Measurements from ENCODE around the gene CD47.

Gene CD47

GRCh38 chr3:108127301-108127988 is 36.6 kb upstream of the CD47 start:
- WGBS, 2 experiments: 93 to 94% methylated on average over 8 to 9 of the region's 9 CpGs
- no peak overlapping the region for H3K4me3 ChIP-seq (ENCODE audit: insufficient read depth, low read depth, low read length)
- H3K9me3 ChIP-seq (ENCODE audit: control insufficient read depth, low read length): no peaks in the 10 kb centered on the region
- H3K4me1 ChIP-seq (ENCODE audit: control insufficient read depth, insufficient read depth, low read length): peaks cover 11% of the 10 kb centered on the region
- H3K27ac ChIP-seq (ENCODE audit: insufficient read depth, low read depth, low read length, poor library complexity, severe bottlenecking): no peak overlapping the region
- H3K36me3 ChIP-seq (ENCODE audit: control insufficient read depth, insufficient read depth, low read length): no peaks in the 10 kb centered on the region
- H3K27me3 ChIP-seq (ENCODE audit: control insufficient read depth, insufficient read depth, low read length, poor library complexity, severe bottlenecking): no peaks in the 10 kb centered on the region

- WGBS, 2 experiments: 79 to 90% methylated on average over 1 of the region's 1 CpG
- H3K27me3 ChIP-seq (ENCODE audit: control insufficient read depth, insufficient read depth, low read length, poor library complexity, severe bottlenecking): no peaks in the 10 kb centered on the region
- H3K9me3 ChIP-seq (ENCODE audit: control insufficient read depth, low read length): no peaks in the 10 kb centered on the region
- no peaks in the 10 kb centered on the region for H3K36me3 ChIP-seq (ENCODE audit: control insufficient read depth, insufficient read depth, low read length)
- H3K4me1 ChIP-seq (ENCODE audit: control insufficient read depth, insufficient read depth, low read length): peaks cover 11% of the 10 kb centered on the region
- no peak overlapping the region for H3K4me3 ChIP-seq (ENCODE audit: insufficient read depth, low read depth, low read length)
- no peak overlapping the region for H3K27ac ChIP-seq (ENCODE audit: insufficient read depth, low read depth, low read length, poor library complexity, severe bottlenecking)
These were observed 35.5 kb upstream of the CD47 start for GRCh38 chr3:108126348-108126747.

- 79 to 82% methylated on average over 6 of the region's 6 CpGs for WGBS, 2 experiments
- Histone ChIP-seq H3K27ac (ENCODE audit: insufficient read depth, low read depth, low read length, poor library complexity, severe bottlenecking) (no peak overlapping the region), H3K4me3 (ENCODE audit: insufficient read depth, low read depth, low read length) (no peak overlapping the region), H3K4me1 (ENCODE audit: control insufficient read depth, insufficient read depth, low read length) (peaks cover 11% of the 10 kb centered on the region), H3K36me3 (ENCODE audit: control insufficient read depth, insufficient read depth, low read length) (no peaks in the 10 kb centered on the region), H3K9me3 (ENCODE audit: control insufficient read depth, low read length) (no peaks in the 10 kb centered on the region), H3K27me3 (ENCODE audit: control insufficient read depth, insufficient read depth, low read length, poor library complexity, severe bottlenecking) (no peaks in the 10 kb centered on the region)
These were observed 34.8 kb upstream of the CD47 start for GRCh38 chr3:108125550-108126071.

- Histone ChIP-seq H3K36me3 (ENCODE audit: control insufficient read depth, insufficient read depth, low read length) (no peaks in the 10 kb centered on the region), H3K4me1 (ENCODE audit: control insufficient read depth, insufficient read depth, low read length) (peaks cover 11% of the 10 kb centered on the region), H3K27ac (ENCODE audit: insufficient read depth, low read depth, low read length, poor library complexity, severe bottlenecking) (no peak overlapping the region), H3K27me3 (ENCODE audit: control insufficient read depth, insufficient read depth, low read length, poor library complexity, severe bottlenecking) (no peaks in the 10 kb centered on the region), H3K9me3 (ENCODE audit: control insufficient read depth, low read length) (no peaks in the 10 kb centered on the region), H3K4me3 (ENCODE audit: insufficient read depth, low read depth, low read length) (no peak overlapping the region)
- 95 to 98% methylated on average over 2 to 4 of the region's 4 CpGs for WGBS, 2 experiments
These were observed 34.3 kb upstream of the CD47 start for GRCh38 chr3:108125153-108125543.

GRCh38 chr3:108124337-108125152 is 33.7 kb upstream of the CD47 start:
- Histone ChIP-seq H3K4me3 (ENCODE audit: insufficient read depth, low read depth, low read length) (no peak overlapping the region), H3K27ac (ENCODE audit: insufficient read depth, low read depth, low read length, poor library complexity, severe bottlenecking) (no peak overlapping the region)
- 84 to 91% methylated on average over 10 of the region's 10 CpGs for WGBS, 2 experiments

GRCh38 chr3:108123326-108123725 is 32.5 kb upstream of the CD47 start:
- Histone ChIP-seq H3K27me3 (ENCODE audit: control insufficient read depth, insufficient read depth, low read length, poor library complexity, severe bottlenecking) (no peaks in the 10 kb centered on the region), H3K4me3 (ENCODE audit: insufficient read depth, low read depth, low read length) (no peak overlapping the region), H3K4me1 (ENCODE audit: control insufficient read depth, insufficient read depth, low read length) (peaks cover 11% of the 10 kb centered on the region), H3K27ac (ENCODE audit: insufficient read depth, low read depth, low read length, poor library complexity, severe bottlenecking) (no peak overlapping the region), H3K9me3 (ENCODE audit: control insufficient read depth, low read length) (no peaks in the 10 kb centered on the region), H3K36me3 (ENCODE audit: control insufficient read depth, insufficient read depth, low read length) (no peaks in the 10 kb centered on the region)
- 51 to 66% methylated on average over 3 of the region's 3 CpGs for WGBS, 2 experiments

More at GRCh38 chr3:108124337-108125152, 33.7 kb upstream of the CD47 start:
- no peaks in the 10 kb centered on the region for H3K27me3 ChIP-seq (ENCODE audit: control insufficient read depth, insufficient read depth, low read length, poor library complexity, severe bottlenecking)
- peaks cover 11% of the 10 kb centered on the region for H3K4me1 ChIP-seq (ENCODE audit: control insufficient read depth, insufficient read depth, low read length)
- no peaks in the 10 kb centered on the region for H3K36me3 ChIP-seq (ENCODE audit: control insufficient read depth, insufficient read depth, low read length)
- H3K9me3 ChIP-seq (ENCODE audit: control insufficient read depth, low read length): no peaks in the 10 kb centered on the region

DNA sequence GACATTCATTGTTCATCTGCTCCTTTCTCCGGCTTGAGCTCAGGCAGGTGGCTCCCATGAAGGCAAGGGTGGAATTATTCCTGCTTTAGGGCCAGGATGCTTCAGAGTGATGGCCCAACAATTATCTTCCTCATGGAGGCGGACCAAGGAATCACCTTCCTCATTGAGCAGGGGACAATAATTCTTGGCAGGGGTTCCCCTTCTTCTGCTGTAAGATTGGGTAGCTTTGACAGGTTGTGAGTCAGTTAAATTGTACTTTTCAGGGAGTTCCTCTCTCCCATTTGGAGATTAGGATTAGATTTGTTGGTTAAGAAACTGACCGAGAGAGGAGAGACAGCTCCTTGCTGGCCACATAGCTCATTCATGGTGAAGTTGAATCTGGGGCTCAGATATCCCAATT is 31.4 kb upstream of the CD47 start:
- H3K4me3 ChIP-seq (ENCODE audit: insufficient read depth, low read depth, low read length): no peak overlapping the region
- 62 to 64% methylated on average over 3 of the region's 3 CpGs for WGBS, 2 experiments
- no peak overlapping the region for H3K27ac ChIP-seq (ENCODE audit: insufficient read depth, low read depth, low read length, poor library complexity, severe bottlenecking)
- no peaks in the 10 kb centered on the region for H3K27me3 ChIP-seq (ENCODE audit: control insufficient read depth, insufficient read depth, low read length, poor library complexity, severe bottlenecking)
- peaks cover 11% of the 10 kb centered on the region for H3K4me1 ChIP-seq (ENCODE audit: control insufficient read depth, insufficient read depth, low read length)
- no peaks in the 10 kb centered on the region for H3K9me3 ChIP-seq (ENCODE audit: control insufficient read depth, low read length)
- H3K36me3 ChIP-seq (ENCODE audit: control insufficient read depth, insufficient read depth, low read length): no peaks in the 10 kb centered on the region

DNA sequence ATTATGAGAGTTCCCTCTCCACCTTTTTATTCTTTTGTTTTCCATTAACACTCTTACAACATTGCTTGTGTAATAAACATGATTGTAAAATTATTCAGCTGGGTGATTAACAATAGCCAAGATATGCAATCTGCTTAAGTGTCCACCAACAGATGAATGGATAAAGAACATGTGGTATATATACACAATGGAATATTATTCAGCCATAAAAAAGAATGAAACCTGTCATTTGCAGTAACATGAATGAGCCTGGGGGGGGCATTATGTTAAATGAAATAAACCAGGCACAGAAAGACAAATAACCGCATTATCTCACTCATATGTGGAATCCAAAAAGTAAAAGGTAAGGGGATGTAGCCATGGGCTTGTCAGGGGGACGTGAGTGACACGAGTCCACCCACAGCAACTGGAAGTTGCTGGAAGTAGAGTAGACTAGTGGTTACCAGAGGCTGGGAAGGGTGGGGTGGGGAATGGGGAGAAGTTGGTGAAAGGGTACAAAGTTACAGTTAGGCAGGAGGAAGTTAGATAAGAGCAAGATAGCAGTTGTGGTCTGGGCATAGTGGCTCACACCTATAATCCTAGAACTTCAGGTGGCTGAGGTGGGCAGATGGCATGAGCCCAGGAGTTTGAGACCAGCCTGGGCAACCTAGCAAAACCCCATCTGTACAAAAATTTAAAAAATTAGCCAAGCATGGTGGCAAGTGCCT is 28.7 kb upstream of the CD47 start:
- 97% methylated on average over 3 of the region's 3 CpGs for WGBS, 2 experiments
- Histone ChIP-seq H3K27ac (ENCODE audit: insufficient read depth, low read depth, low read length, poor library complexity, severe bottlenecking) (no peak overlapping the region), H3K27me3 (ENCODE audit: control insufficient read depth, insufficient read depth, low read length, poor library complexity, severe bottlenecking) (no peaks in the 10 kb centered on the region), H3K36me3 (ENCODE audit: control insufficient read depth, insufficient read depth, low read length) (no peaks in the 10 kb centered on the region), H3K4me3 (ENCODE audit: insufficient read depth, low read depth, low read length) (no peak overlapping the region), H3K9me3 (ENCODE audit: control insufficient read depth, low read length) (no peaks in the 10 kb centered on the region), H3K4me1 (ENCODE audit: control insufficient read depth, insufficient read depth, low read length) (no peaks in the 10 kb centered on the region)

- Histone ChIP-seq H3K36me3 (ENCODE audit: control insufficient read depth, insufficient read depth, low read length) (no peaks in the 10 kb centered on the region), H3K9me3 (ENCODE audit: control insufficient read depth, low read length) (no peaks in the 10 kb centered on the region), H3K4me1 (ENCODE audit: control insufficient read depth, insufficient read depth, low read length) (no peaks in the 10 kb centered on the region), H3K27me3 (ENCODE audit: control insufficient read depth, insufficient read depth, low read length, poor library complexity, severe bottlenecking) (no peaks in the 10 kb centered on the region), H3K27ac (ENCODE audit: insufficient read depth, low read depth, low read length, poor library complexity, severe bottlenecking) (no peak overlapping the region), H3K4me3 (ENCODE audit: insufficient read depth, low read depth, low read length) (no peak overlapping the region)
- 90 to 91% methylated on average over 6 of the region's 6 CpGs for WGBS, 2 experiments
These were observed 27.4 kb upstream of the CD47 start for GRCh38 chr3:108118038-108118768.
